GM19240 (cell line): ENCODE measurements around the gene MRPL23.
"Not testable (repeated sequence)": the region's sequence is repeated elsewhere in the genome, so short reads cannot be mapped to it uniquely, and the experiment has no call there.

Experiments
- DNase-seq: peaks from one replicate; pipeline ENCODE4 v3.0.0; 2011; ENCODE audit warnings: low spot score; ENCODE audit not compliant: insufficient read length

MRPL23 gene

GRCh38 chr11:1933416-1934334 is 13.5 kb upstream of the MRPL23 start:
- no peak for DNase-seq

GRCh38 chr11:1934335-1935155 is 12.6 kb upstream of the MRPL23 start:
- no peak for DNase-seq

GRCh38 chr11:1935156-1936071 is 11.7 kb upstream of the MRPL23 start:
- DNase-seq, result no peak

GRCh38 chr11:1936072-1936780 is 10.9 kb upstream of the MRPL23 start:
- no peak for DNase-seq

- DNase-seq, result no peak
Observed at GRCh38 chr11:1936781-1937615, 10.1 kb upstream of the MRPL23 start.

- DNase-seq, result no peak
Observed at GRCh38 chr11:1937616-1938342, 9.4 kb upstream of the MRPL23 start.

GRCh38 chr11:1938343-1939005 is 8.7 kb upstream of the MRPL23 start:
- no peak for DNase-seq

- DNase-seq, result no peak
Observed at GRCh38 chr11:1939006-1939625, 8.0 kb upstream of the MRPL23 start.

GRCh38 chr11:1939788-1940187 is 7.3 kb upstream of the MRPL23 start:
- DNase-seq, result not testable (repeated sequence)

GRCh38 chr11:1942558-1943260 is 4.4 kb upstream of the MRPL23 start:
- DNase-seq, result no peak

- no peak for DNase-seq
Observed at GRCh38 chr11:1943576-1943975, 3.6 kb upstream of the MRPL23 start.

GRCh38 chr11:1943977-1944376 is 3.2 kb upstream of the MRPL23 start:
- DNase-seq, result no peak

GRCh38 chr11:1947592-1948237 is 583 bp downstream of the MRPL23 start:
- DNase-seq, result no peak

GRCh38 chr11:1948389-1948788 is 1.3 kb downstream of the MRPL23 start:
- no peak for DNase-seq

GRCh38 chr11:1949302-1949701 is 2.2 kb downstream of the MRPL23 start:
- DNase-seq, result no peak

GRCh38 chr11:1949922-1950321 is 2.8 kb downstream of the MRPL23 start:
- DNase-seq, result no peak
